HAP-1 (cell line): ENCODE measurements around the gene APEX1.
"Not testable (repeated sequence)": the region's sequence is repeated elsewhere in the genome, so short reads cannot be mapped to it uniquely, and the experiment has no call there.

Experiments
- DNase-seq, 2 experiments: peaks; one replicate each; pipeline ENCODE4 v3.0.0-alpha.2; 2016 to 2020; ENCODE audit warnings: low spot score in 2 of 2
- H3K27me3 ChIP-seq: fragments of 250-450 bp; sonication (Bioruptor Pico); 2 replicates; pipeline ENCODE4 v1.5.1; 2020; ENCODE audit warnings: low read depth, mild to moderate bottlenecking, moderate library complexity
- H3K36me3 ChIP-seq: fragments of 250-450 bp; sonication (Bioruptor Pico); replicated peaks from 2 replicates; pipeline ENCODE4 v1.5.1; 2020; ENCODE audit warnings: mild to moderate bottlenecking
- H3K4me1 ChIP-seq: fragments of 250-450 bp; sonication (Bioruptor Pico); 2 replicates; pipeline ENCODE4 v1.5.1; 2020; ENCODE audit warnings: mild to moderate bottlenecking
- H3K4me3 ChIP-seq: fragments of 250-450 bp; sonication (Bioruptor Pico); 2 replicates; pipeline ENCODE4 v1.5.1; 2020; ENCODE audit warnings: mild to moderate bottlenecking, moderate library complexity
- H3K9me3 ChIP-seq: fragments of 250-450 bp; sonication (Bioruptor Pico); 2 replicates; pipeline ENCODE4 v1.5.1; 2020; ENCODE audit warnings: mild to moderate bottlenecking, moderate library complexity
- in situ Hi-C: fragments of 300-500 bp; cut with MboI; formaldehyde crosslinking; loops from 3 replicates; pipeline ENCODE4 v1.14.3; 2020; ENCODE audit warnings: low sequenced_read_pairs, inconsistent platforms, mixed read lengths

Gene APEX1

GRCh38 chr14:20498622-20499021, 43.6 kb downstream of the APEX1 start:
- no peaks in the 10 kb centered on the region for H3K4me1 ChIP-seq
- DNase-seq = no peak
- in situ Hi-C loops = no loop called here
- no peaks in the 10 kb centered on the region for H3K9me3 ChIP-seq
- no peaks in the 10 kb centered on the region for H3K36me3 ChIP-seq
- no peak overlapping the region for H3K4me3 ChIP-seq
- no peaks in the 10 kb centered on the region for H3K27me3 ChIP-seq

DNA sequence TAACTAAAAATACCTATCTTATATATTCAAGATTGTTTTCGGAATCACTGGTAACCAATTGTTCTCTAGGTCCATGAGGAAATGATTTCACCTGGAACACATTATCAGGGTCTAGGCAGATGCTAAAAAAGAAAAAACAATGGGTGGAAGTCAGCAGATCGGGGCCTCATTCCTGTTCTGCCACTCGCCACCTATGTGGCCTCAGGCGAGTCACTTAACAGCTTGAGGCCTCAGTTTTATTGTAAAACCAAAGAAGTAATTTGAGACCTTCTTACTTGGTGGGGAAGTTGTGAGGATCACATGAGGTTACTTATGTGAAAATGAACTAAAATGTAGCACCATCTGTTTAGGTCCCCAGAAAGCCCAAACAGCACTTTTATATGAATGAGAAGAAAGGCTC, 44.1 kb downstream of the APEX1 start:
- no peaks in the 10 kb centered on the region for H3K36me3 ChIP-seq
- in situ Hi-C loops = no loop called here
- no peak for DNase-seq
- H3K27me3 ChIP-seq = no peaks in the 10 kb centered on the region
- no peaks in the 10 kb centered on the region for H3K4me1 ChIP-seq
- H3K4me3 ChIP-seq = no peak overlapping the region
- H3K9me3 ChIP-seq = no peaks in the 10 kb centered on the region

GRCh38 chr14:20499881-20500280, 44.9 kb downstream of the APEX1 start:
- in situ Hi-C loops = no loop called here
- DNase-seq = no peak
- Histone ChIP-seq H3K27me3 (no peaks in the 10 kb centered on the region), H3K4me1 (no peaks in the 10 kb centered on the region), H3K4me3 (no peak overlapping the region), H3K36me3 (no peaks in the 10 kb centered on the region), H3K9me3 (no peaks in the 10 kb centered on the region)

DNA sequence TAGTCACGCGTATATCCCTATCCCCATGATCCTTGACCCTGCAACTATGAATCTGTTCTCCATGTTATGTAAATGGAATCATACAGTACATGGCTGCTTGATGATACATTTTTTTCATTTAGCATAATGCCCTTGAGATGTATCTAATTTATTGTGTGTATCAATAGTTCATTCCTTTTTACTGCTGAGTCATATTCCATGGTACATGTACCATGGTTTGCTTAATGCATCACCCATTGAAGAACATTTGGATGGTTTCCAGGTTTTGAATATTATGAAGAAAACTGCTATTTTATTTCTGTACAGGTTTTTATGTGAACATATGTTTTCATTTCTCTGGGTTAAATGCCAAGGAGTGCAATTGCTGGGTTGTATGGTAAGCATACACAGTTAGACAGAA, 46.3 kb downstream of the APEX1 start:
- Histone ChIP-seq H3K36me3 (no peaks in the 10 kb centered on the region), H3K27me3 (no peaks in the 10 kb centered on the region), H3K9me3 (no peaks in the 10 kb centered on the region), H3K4me3 (no peak overlapping the region), H3K4me1 (no peaks in the 10 kb centered on the region)
- DNase-seq = no peak
- in situ Hi-C loops = no loop called here

DNA sequence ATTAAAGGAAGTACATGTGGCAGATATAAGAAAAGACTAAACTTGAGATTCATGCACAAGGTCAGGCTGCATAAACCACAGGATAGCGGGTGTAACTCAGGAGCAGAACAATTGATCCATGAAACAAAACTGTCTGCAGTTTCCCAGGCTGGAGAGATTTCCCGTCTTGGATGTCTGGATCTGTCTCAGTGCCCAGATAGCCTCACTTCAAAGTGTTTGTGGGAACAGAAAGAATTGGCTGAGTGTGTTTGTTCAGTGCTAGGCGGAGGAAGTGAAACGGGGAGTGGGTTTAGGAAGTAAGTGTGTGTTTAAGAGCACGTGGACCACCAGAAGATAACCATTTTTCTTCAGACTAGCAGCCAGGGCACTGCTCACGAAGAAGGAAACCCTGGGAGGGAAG, 48.9 kb downstream of the APEX1 start:
- H3K4me1 ChIP-seq = no peaks in the 10 kb centered on the region
- in situ Hi-C loops = no loop called here
- H3K27me3 ChIP-seq = no peaks in the 10 kb centered on the region
- no peaks in the 10 kb centered on the region for H3K9me3 ChIP-seq
- H3K36me3 ChIP-seq = no peaks in the 10 kb centered on the region
- no peak for DNase-seq
- no peak overlapping the region for H3K4me3 ChIP-seq

DNA sequence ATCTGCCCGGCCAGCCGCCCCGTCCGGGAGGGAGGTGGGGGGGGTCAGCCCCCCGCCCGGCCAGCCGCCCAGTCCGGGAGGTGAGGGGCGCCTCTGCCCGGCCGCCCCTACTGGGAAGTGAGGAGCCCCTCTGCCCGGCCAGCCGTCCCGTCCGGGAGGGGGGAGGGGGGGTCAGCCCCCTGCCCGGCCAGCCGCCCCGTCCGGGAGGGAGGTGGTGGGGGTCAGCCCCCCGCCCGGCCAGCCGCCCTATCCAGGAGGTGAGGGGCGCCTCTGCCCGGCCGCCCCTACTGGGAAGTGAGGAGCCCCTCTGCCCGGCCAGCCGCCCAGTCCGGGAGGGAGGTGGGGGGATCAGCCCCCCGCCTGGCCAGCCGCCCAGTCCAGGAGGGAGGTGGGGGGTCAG, 51.2 kb downstream of the APEX1 start:
- H3K27me3 ChIP-seq, H3K36me3 ChIP-seq, DNase-seq, H3K9me3 ChIP-seq, H3K4me1 ChIP-seq, in situ Hi-C loops, H3K4me3 ChIP-seq: not testable (repeated sequence)

DNA sequence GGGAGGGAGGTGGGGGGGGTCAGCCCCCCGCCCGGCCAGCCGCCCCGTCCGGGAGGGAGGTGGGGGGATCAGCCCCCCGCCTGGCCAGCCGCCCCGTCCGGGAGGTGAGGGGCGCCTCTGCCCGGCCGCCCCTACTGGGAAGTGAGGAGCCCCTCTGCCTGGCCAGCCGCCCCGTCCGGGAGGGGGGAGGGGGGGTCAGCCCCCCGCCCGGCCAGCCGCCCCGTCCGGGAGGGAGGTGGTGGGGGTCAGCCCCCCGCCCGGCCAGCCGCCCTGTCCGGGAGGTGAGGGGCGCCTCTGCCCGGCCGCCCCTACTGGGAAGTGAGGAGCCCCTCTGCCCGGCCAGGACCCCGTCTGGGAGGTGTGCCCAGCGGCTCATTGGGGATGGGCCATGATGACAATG, 51.7 kb downstream of the APEX1 start:
- in situ Hi-C loops, H3K4me1 ChIP-seq, H3K27me3 ChIP-seq, H3K9me3 ChIP-seq, DNase-seq, H3K36me3 ChIP-seq, H3K4me3 ChIP-seq: not testable (repeated sequence)
